ENCODE results near the gene HYAL3. TPM values are rescaled to one million over a fixed set of nuclear protein-coding genes. Genes with fewer than 3 reads are reported as not detected.

The HYAL3 gene
- total and polyA plus RNA-seq, 2 of the 13 experiments (the other 11 are each of a cell fraction or from before 2014, with no cell fraction given), result 5.5 to 10.4 TPM

DNA sequence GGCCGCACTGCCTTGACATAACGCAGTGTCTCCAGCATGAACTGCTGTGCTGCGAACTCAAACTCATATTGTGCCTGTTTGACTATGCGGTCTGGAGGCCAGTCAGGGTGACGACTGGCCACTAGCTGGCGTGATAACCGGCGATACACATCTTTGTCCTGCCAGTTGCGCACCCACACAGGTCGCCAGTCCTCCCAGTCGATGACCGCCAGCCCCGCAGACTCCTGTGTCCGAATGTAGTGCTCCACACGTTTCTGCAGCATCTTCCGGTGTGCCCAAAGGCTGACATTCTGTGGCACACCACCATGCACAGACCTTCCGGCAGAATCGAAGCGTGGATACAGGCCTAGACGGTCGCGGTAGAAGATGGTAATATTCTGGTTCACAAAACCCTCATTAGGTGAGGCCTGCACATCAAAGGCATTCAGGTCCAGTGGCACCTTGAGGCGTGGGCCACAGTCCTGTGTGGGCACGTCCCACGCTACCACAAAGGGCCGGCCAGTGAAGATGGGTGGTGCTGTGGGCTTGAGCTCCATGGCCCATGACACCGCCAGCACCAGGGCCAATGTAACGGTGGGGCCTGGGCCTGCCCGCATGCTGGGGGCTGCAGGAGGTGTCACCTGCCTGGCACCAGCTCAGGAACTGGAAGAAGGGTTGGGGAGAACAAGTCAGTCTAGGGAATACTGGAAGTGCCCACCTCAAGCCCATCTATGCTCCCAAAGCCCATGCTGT lies 20.9 kb upstream of the HYAL3 start (continued):
- no peak for TF ChIP-seq ZBTB10 (CRISPR knock-in tag; IDR thresholded peaks at IDR 0.05; ENCODE audit: borderline replicate concordance)
- TF ChIP-seq, protein P1, sequence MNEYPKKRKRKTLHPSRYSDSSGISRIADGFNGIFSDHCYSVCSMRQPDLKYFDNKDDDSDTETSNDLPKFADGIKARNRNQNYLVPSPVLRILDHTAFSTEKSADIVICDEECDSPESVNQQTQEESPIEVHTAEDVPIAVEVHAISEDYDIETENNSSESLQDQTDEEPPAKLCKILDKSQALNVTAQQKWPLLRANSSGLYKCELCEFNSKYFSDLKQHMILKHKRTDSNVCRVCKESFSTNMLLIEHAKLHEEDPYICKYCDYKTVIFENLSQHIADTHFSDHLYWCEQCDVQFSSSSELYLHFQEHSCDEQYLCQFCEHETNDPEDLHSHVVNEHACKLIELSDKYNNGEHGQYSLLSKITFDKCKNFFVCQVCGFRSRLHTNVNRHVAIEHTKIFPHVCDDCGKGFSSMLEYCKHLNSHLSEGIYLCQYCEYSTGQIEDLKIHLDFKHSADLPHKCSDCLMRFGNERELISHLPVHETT (CRISPR knock-in tag; conservative IDR thresholded peaks at IDR 0.05), result no peak
- TF ChIP-seq KMT2B (CRISPR knock-in tag; IDR thresholded peaks at IDR 0.05), result no peak
- no peak for TF ChIP-seq CCAR2 (optimal IDR thresholded peaks at IDR 0.05; ENCODE audit: low read depth, low read length)
- TF ChIP-seq XRCC5 (optimal IDR thresholded peaks at IDR 0.05; ENCODE audit: low read length), result no peak
- TF ChIP-seq, protein P2, sequence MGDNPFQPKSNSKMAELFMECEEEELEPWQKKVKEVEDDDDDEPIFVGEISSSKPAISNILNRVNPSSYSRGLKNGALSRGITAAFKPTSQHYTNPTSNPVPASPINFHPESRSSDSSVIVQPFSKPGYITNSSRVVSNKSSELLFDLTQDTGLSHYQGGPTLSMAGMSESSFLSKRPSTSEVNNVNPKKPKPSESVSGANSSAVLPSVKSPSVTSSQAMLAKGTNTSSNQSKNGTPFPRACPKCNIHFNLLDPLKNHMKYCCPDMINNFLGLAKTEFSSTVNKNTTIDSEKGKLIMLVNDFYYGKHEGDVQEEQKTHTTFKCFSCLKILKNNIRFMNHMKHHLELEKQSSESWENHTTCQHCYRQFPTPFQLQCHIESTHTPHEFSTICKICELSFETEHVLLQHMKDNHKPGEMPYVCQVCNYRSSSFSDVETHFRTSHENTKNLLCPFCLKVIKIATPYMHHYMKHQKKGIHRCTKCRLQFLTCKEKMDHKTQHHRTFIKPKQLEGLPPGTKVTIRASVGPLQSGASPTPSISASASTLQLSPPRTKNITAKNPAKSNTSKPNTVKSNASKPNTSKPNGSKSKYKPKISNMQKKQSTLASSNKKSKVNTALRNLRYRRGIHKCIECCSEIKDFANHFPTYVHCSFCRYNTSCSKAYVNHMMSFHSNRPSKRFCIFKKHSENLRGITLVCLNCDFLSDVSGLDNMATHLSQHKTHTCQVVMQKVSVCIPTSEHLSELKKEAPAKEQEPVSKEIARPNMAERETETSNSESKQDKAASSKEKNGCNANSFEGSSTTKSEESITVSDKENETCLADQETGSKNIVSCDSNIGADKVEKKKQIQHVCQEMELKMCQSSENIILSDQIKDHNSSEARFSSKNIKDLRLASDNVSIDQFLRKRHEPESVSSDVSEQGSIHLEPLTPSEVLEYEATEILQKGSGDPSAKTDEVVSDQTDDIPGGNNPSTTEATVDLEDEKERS (CRISPR knock-in tag; IDR thresholded peaks at IDR 0.05), result no peak
- no peak for TF ChIP-seq RFX5 (IDR thresholded peaks at IDR 0.05; ENCODE audit: low read depth, low read length)
- TF ChIP-seq KDM5A (IDR thresholded peaks at IDR 0.05; ENCODE audit: borderline replicate concordance, low read length), result no peak
- TF ChIP-seq HNRNPLL (IDR thresholded peaks at IDR 0.05; ENCODE audit: low read depth, low read length, poor library complexity, severe bottlenecking), result no peak
- no peak for TF ChIP-seq TFDP1 (CRISPR knock-in tag; IDR thresholded peaks at IDR 0.05; ENCODE audit: borderline replicate concordance)
- TF ChIP-seq KMT2A (CRISPR knock-in tag; IDR thresholded peaks at IDR 0.05), result no peak
- TF ChIP-seq, protein P3, sequence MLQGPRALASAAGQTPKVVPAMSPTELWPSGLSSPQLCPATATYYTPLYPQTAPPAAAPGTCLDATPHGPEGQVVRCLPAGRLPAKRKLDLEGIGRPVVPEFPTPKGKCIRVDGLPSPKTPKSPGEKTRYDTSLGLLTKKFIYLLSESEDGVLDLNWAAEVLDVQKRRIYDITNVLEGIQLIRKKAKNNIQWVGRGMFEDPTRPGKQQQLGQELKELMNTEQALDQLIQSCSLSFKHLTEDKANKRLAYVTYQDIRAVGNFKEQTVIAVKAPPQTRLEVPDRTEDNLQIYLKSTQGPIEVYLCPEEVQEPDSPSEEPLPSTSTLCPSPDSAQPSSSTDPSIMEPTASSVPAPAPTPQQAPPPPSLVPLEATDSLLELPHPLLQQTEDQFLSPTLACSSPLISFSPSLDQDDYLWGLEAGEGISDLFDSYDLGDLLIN (CRISPR knock-in tag; IDR thresholded peaks at IDR 0.05; ENCODE audit: borderline replicate concordance), result no peak
- no peak for TF ChIP-seq ZBTB43 (CRISPR knock-in tag; conservative IDR thresholded peaks at IDR 0.05)
- no peak for TF ChIP-seq ADNP (CRISPR knock-in tag; IDR thresholded peaks at IDR 0.05)
- no peak for TF ChIP-seq FOXA1 (IDR thresholded peaks at IDR 0.05)
- TF ChIP-seq FOXA1 (CRISPR knock-in tag; IDR thresholded peaks at IDR 0.05), result no peak
- no peak for TF ChIP-seq POLR2AphosphoS2 (IDR thresholded peaks at IDR 0.05; ENCODE audit: low read depth, low read length)
- no peak for TF ChIP-seq ZNF558 (CRISPR knock-in tag; IDR thresholded peaks at IDR 0.05; ENCODE audit: borderline replicate concordance)
- TF ChIP-seq RELA (CRISPR knock-in tag; IDR thresholded peaks at IDR 0.05), result no peak
